ENCODE data around the gene USP13.

Gene USP13

GRCh38 chr3:179732661-179733348, 80.0 kb downstream of the USP13 start:
- H3K4me1 ChIP-seq (ENCODE audit: low read depth, poor library complexity, severe bottlenecking) = peaks cover 24% of the 10 kb centered on the region
- no peaks in the 10 kb centered on the region for H3K36me3 ChIP-seq (ENCODE audit: insufficient read depth)
- no peak overlapping the region for H3K4me2 ChIP-seq

GRCh38 chr3:179733797-179734196, 81.0 kb downstream of the USP13 start:
- H3K4me2 ChIP-seq = peak overlapping the region; percentile 10; the same call in 1 of the 2 replicates
- no peaks in the 10 kb centered on the region for H3K36me3 ChIP-seq (ENCODE audit: insufficient read depth)
- no peaks in the 10 kb centered on the region for H3K79me2 ChIP-seq (ENCODE audit: insufficient read depth, low read depth)
- no peak overlapping the region for H3K27ac ChIP-seq
- peaks cover 24% of the 10 kb centered on the region for H3K4me1 ChIP-seq (ENCODE audit: low read depth, poor library complexity, severe bottlenecking)
- no peak overlapping the region for H2AFZ ChIP-seq (ENCODE audit: low read depth)
- H4K20me1 ChIP-seq (ENCODE audit: insufficient read depth) = no peaks in the 10 kb centered on the region
- no peaks in the 10 kb centered on the region for H3K27me3 ChIP-seq (ENCODE audit: insufficient read depth, low read depth)
- TF ChIP-seq CTCF (conservative IDR thresholded peaks at IDR 0.05; ENCODE audit: low read depth, low read length) = no peak
- no peak overlapping the region for H3K4me3 ChIP-seq (IDR thresholded peaks at IDR 0.05; ENCODE audit: insufficient read depth, low read depth, low read length)
- H3K9ac ChIP-seq = no peak overlapping the region

More at GRCh38 chr3:179732661-179733348, 80.0 kb downstream of the USP13 start:
- no peak for TF ChIP-seq CTCF (conservative IDR thresholded peaks at IDR 0.05; ENCODE audit: low read depth, low read length)
- Histone ChIP-seq H3K79me2 (ENCODE audit: insufficient read depth, low read depth) (no peaks in the 10 kb centered on the region), H3K27me3 (ENCODE audit: insufficient read depth, low read depth) (no peaks in the 10 kb centered on the region), H4K20me1 (ENCODE audit: insufficient read depth) (no peaks in the 10 kb centered on the region), H2AFZ (ENCODE audit: low read depth) (no peak overlapping the region), H3K27ac (no peak overlapping the region), H3K4me3 (IDR thresholded peaks at IDR 0.05; ENCODE audit: insufficient read depth, low read depth, low read length) (no peak overlapping the region), H3K9ac (no peak overlapping the region)

GRCh38 chr3:179734497-179735281, 81.8 kb downstream of the USP13 start:
- Histone ChIP-seq H3K79me2 (ENCODE audit: insufficient read depth, low read depth) (no peaks in the 10 kb centered on the region), H3K4me1 (ENCODE audit: low read depth, poor library complexity, severe bottlenecking) (peaks cover 24% of the 10 kb centered on the region), H3K9ac (no peak overlapping the region), H2AFZ (ENCODE audit: low read depth) (no peak overlapping the region; the same call in 1 of the 2 replicates), H4K20me1 (ENCODE audit: insufficient read depth) (no peaks in the 10 kb centered on the region), H3K4me2 (peak overlapping the region; percentile 10), H3K36me3 (ENCODE audit: insufficient read depth) (no peaks in the 10 kb centered on the region), H3K4me3 (IDR thresholded peaks at IDR 0.05; ENCODE audit: insufficient read depth, low read depth, low read length) (no peak overlapping the region), H3K27ac (peak overlapping the region; percentile 53), H3K27me3 (ENCODE audit: insufficient read depth, low read depth) (no peaks in the 10 kb centered on the region)
- TF ChIP-seq CTCF (conservative IDR thresholded peaks at IDR 0.05; ENCODE audit: low read depth, low read length) = no peak

GRCh38 chr3:179735321-179735720, 82.5 kb downstream of the USP13 start:
- TF ChIP-seq CTCF (conservative IDR thresholded peaks at IDR 0.05; ENCODE audit: low read depth, low read length) = no peak
- H4K20me1 ChIP-seq (ENCODE audit: insufficient read depth) = no peaks in the 10 kb centered on the region
- no peak overlapping the region for H3K4me3 ChIP-seq (IDR thresholded peaks at IDR 0.05; ENCODE audit: insufficient read depth, low read depth, low read length)
- H3K9ac ChIP-seq = no peak overlapping the region
- H3K27me3 ChIP-seq (ENCODE audit: insufficient read depth, low read depth) = no peaks in the 10 kb centered on the region
- peaks cover 24% of the 10 kb centered on the region for H3K4me1 ChIP-seq (ENCODE audit: low read depth, poor library complexity, severe bottlenecking)
- peak overlapping the region; percentile 53; the same call in 1 of the 2 replicates for H3K27ac ChIP-seq
- H3K79me2 ChIP-seq (ENCODE audit: insufficient read depth, low read depth) = no peaks in the 10 kb centered on the region
- H2AFZ ChIP-seq (ENCODE audit: low read depth) = no peak overlapping the region
- H3K36me3 ChIP-seq (ENCODE audit: insufficient read depth) = no peaks in the 10 kb centered on the region
- peak overlapping the region; percentile 10; the same call in 1 of the 2 replicates for H3K4me2 ChIP-seq
